22Rv1 (cell line): Measurements from ENCODE around the gene ATP2C2.

ENCODE experiments used
- ZFX ChIP-seq: fragments of 450-650 bp; IDR thresholded peaks from 2 replicates; pipeline ENCODE4 v1.6.1; 2017; ENCODE audit warnings: antibody characterized with exemption, borderline replicate concordance
- TF ChIP-seq, protein P1 (sequence below): fragments of 450-650 bp; IDR thresholded peaks from 2 replicates; pipeline ENCODE4 v1.5.1; 2017; ENCODE audit warnings: mild to moderate bottlenecking

DNA sequence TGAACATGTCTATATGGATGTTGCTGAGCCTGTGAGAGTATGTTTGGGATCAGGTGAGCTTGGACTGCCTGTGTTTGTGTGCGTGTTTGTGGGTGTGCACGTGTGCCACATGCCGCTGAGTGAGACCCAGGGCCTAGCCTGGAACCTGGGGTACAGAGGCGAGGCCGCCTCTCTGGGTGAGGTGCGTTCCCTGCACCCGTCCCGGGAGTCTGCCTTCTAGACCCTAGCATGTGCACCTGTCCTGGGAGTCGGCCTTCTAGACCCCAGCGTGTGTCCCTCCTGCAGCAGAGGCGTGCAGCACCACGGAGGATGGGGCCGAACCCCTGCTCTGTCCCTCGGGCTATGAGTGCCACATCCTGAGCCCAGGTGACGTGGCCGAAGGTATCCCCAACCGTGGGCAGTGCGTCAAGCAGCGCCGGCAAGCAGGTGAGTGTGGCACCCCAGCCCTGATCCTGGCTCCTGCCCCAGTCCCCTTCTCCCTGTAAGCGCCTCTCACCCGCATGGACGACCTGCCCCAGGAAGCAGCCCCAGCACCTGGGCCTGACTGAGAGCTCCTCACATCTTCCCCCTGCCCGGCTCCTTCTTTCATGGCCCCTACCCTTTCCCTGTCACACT lies 49.1 kb upstream of the ATP2C2 start:
- TF ChIP-seq, protein P1, sequence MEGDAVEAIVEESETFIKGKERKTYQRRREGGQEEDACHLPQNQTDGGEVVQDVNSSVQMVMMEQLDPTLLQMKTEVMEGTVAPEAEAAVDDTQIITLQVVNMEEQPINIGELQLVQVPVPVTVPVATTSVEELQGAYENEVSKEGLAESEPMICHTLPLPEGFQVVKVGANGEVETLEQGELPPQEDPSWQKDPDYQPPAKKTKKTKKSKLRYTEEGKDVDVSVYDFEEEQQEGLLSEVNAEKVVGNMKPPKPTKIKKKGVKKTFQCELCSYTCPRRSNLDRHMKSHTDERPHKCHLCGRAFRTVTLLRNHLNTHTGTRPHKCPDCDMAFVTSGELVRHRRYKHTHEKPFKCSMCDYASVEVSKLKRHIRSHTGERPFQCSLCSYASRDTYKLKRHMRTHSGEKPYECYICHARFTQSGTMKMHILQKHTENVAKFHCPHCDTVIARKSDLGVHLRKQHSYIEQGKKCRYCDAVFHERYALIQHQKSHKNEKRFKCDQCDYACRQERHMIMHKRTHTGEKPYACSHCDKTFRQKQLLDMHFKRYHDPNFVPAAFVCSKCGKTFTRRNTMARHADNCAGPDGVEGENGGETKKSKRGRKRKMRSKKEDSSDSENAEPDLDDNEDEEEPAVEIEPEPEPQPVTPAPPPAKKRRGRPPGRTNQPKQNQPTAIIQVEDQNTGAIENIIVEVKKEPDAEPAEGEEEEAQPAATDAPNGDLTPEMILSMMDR: no peak
- no peak for TF ChIP-seq ZFX
